Choroid plexus epithelial cell (primary cell): ENCODE results near the gene ROR2.

ENCODE experiments used
- DNase-seq: peaks from one replicate; pipeline ENCODE4 v3.0.0-alpha.2; 2010; ENCODE audit warnings: low read depth
- H3K4me3 ChIP-seq: 2 replicates; pipeline ENCODE4 v1.5.1; 2011; ENCODE audit warnings: low read depth, mild to moderate bottlenecking, control low read depth, low read length, moderate library complexity
- CTCF ChIP-seq: conservative IDR thresholded peaks from 2 replicates; pipeline ENCODE4 v1.5.1; 2011; ENCODE audit warnings: low read depth, mild to moderate bottlenecking, control low read depth, inconsistent platforms, low read length, moderate library complexity

The ROR2 gene

DNA sequence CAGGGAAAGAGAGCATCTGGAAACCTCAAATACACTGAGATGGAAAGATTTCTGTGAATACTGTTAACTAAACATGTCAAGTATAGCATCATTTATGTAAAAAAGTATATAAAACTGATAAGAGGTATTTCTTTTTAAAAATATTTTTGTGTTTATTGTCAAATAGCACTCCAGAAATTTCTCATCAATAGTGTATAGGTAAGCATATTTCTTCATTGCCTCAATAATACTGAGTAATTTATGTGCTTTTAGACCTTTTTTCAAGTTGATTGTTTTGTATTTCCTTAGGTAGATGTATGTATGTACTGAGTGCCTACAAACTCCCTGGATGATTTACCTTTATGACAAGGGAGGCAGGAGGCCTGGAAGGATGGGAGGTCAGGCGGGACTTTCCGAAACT lies 196.3 kb downstream of the ROR2 start:
- DNase-seq = no peak
- H3K4me3 ChIP-seq = no peak overlapping the region
- TF ChIP-seq CTCF = no peak

DNA sequence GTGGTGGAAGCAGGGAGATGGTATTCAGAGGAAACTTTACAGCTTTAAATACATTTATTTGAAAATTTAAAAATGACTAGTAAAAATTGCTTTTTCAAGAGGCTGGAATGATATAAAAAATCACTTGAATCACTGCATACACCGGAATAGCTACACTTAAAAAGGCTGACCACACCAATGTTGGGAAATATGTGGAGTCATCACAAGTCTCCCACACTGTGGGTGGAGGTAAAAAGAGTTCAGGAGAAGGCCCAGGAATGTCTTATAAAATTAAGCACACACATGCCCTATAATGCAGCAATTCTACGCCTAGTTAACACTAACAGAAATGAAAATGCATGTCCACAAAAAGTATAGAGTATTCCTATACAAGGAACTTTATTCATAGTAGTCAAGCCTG lies 198.1 kb downstream of the ROR2 start:
- DNase-seq = peak; percentile 87
- no peak for TF ChIP-seq CTCF
- H3K4me3 ChIP-seq = no peak overlapping the region

DNA sequence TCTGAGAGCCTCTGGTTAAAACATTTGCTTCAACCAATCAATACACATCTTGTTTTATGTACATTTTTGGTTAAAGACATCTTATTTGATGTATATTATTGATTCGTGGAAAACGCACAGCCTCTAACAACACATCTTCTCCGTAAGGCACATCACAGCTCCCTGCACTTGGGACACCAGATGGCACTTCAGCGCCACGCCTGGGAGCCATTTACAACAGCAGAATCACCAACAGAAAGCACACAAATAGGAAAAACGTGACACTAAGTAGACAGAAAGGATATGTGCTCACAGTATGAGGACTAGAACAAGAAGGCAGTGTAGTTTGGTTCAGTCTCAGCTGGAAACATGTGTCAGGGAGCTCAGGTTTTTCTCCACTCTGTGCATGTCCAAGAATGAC lies 199.7 kb downstream of the ROR2 start:
- TF ChIP-seq CTCF = no peak
- H3K4me3 ChIP-seq = no peak overlapping the region
- no peak for DNase-seq

DNA sequence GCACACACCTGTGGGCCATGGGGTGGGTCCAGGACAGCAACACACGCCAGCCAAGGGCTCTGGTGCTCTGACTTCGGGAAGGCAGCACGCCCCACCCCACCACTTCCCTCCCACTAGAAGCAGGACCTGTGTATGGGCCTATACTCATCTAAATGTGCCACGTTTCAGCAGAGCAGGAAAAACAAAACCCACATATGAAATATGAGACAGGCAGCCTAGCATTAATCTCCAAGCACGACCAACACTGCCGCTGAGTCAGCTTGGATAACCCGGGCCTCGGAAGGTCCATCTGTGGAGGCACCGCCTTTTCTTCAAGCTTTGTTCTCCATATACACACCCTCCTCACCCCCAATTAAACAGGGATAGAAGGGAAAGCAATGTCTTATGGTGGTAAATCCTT lies 203.1 kb downstream of the ROR2 start:
- H3K4me3 ChIP-seq = no peak overlapping the region
- no peak for TF ChIP-seq CTCF
- peak; percentile 84 for DNase-seq

DNA sequence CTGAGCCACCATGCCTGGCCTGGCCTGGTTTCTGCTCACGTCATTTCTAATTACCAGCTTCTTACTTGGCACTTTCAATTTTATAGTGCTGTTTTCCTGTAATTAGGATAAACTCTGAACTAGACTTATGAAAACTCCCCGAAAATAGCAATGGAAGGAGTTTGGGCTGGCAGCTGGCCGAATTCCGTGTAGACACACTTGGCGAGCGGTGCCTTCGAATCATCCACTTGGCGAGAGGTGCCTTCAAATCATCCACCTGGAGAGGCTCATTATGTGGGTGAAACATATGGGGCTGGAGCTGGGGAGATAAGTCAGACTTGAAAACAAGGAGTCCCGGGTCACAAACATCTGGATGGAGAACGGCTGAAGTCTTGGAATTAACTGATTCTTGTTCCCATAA lies 203.7 kb downstream of the ROR2 start:
- no peak overlapping the region for H3K4me3 ChIP-seq
- DNase-seq = no peak
- TF ChIP-seq CTCF = no peak

DNA sequence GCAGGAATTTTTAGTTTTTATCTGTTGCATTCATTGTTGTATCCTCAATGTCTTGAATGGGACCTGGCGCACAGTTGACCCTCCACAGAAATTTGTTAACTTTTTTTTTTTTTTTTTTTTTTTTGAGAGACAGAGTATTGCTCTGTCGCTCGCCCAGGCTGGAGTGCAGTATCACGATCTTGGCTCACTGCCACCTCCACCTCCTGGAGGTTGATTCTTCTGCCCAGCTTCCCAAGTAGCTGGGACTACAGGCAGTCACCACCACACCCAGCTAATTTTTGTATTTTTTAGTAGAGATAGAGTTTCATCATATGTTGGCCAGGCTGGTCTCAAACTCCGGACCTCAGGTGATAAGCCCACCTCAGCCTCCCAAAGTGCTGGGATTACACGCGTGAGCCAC lies 205.9 kb downstream of the ROR2 start:
- H3K4me3 ChIP-seq = no peak overlapping the region

DNA sequence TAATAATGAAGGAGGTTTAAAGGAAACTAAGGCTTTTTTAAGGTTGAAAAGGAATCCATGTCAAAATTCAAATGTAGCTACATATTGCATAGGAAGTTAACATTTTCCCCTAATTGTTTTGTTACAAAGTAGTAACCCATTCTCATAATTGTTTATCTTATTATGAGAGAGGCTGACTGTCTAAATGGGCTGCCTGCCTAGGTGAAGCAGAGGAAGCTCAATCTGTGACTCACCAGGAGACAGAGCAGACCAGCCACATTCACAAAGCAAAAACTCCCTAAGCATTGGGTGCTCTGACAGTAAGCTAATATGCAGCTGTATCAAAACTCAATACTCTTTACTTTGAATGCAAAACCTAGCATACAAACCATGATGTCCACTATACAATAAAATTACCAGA lies 208.5 kb downstream of the ROR2 start:
- DNase-seq = peak; percentile 88
- no peak for TF ChIP-seq CTCF
- no peak overlapping the region for H3K4me3 ChIP-seq

More for the DNA sequence above, 205.9 kb downstream of the ROR2 start:
- no peak for TF ChIP-seq CTCF
- no peak for DNase-seq
